MM.1S (cell line): Measurements from ENCODE around the gene CCDC187.

Experiments used
- DNase-seq: peaks from one replicate; pipeline ENCODE4 v3.0.0-alpha.2; 2015
- H2AFZ ChIP-seq: fragments of 300-600 bp; sonication (generic); 2 replicates; pipeline ENCODE4 v1.6.0; 2016; ENCODE audit warnings: antibody characterized with exemption, low read length
- H3F3A ChIP-seq: fragments of 300-600 bp; sonication (generic); 2 replicates; pipeline ENCODE4 v1.6.1; 2016; ENCODE audit warnings: mild to moderate bottlenecking, antibody characterized with exemption, low read length, moderate library complexity, mixed read lengths; ENCODE audit not compliant: insufficient read depth
- H3K27ac ChIP-seq: fragments of 300-600 bp; sonication (generic); 2 replicates; pipeline ENCODE4 v1.5.1; 2016; ENCODE audit warnings: mild to moderate bottlenecking, low read length
- H3K27me3 ChIP-seq: fragments of 300-600 bp; sonication (generic); replicated peaks from 2 replicates; pipeline ENCODE4 v1.6.0; 2016; ENCODE audit warnings: low read length; ENCODE audit not compliant: insufficient read depth
- H3K36me3 ChIP-seq: fragments of 300-600 bp; sonication (generic); replicated peaks from 2 replicates; pipeline ENCODE4 v1.6.1; 2016; ENCODE audit warnings: mild to moderate bottlenecking, low read length, mixed read lengths; ENCODE audit not compliant: insufficient read depth
- H3K4me1 ChIP-seq: fragments of 300-600 bp; sonication (generic); 2 replicates; pipeline ENCODE4 v1.6.1; 2016; ENCODE audit warnings: low read length, mixed read lengths
- H3K4me2 ChIP-seq: fragments of 300-600 bp; sonication (generic); 2 replicates; pipeline ENCODE4 v1.6.0; 2016; ENCODE audit warnings: low read depth, low read length
- H3K4me3 ChIP-seq: fragments of 300-600 bp; sonication (generic); 2 replicates; pipeline ENCODE4 v1.5.1; 2016; ENCODE audit warnings: low read length, mixed read lengths
- H3K79me2 ChIP-seq: fragments of 300-600 bp; sonication (generic); 2 replicates; pipeline ENCODE4 v1.6.1; 2016; ENCODE audit warnings: mixed run types, low read length, mixed read lengths
- H3K9ac ChIP-seq: fragments of 300-600 bp; sonication (generic); 2 replicates; pipeline ENCODE4 v1.6.1; 2016; ENCODE audit warnings: low read length, mixed read lengths
- H3K9me2 ChIP-seq: fragments of 300-600 bp; sonication (generic); replicated peaks from 2 replicates; pipeline ENCODE4 v1.6.1; 2016; ENCODE audit warnings: mild to moderate bottlenecking, low read length, mixed read lengths; ENCODE audit not compliant: insufficient read depth
- H3K9me3 ChIP-seq: fragments of 300-600 bp; sonication (generic); replicated peaks from 2 replicates; pipeline ENCODE4 v1.6.1; 2016; ENCODE audit warnings: mild to moderate bottlenecking, low read length, mixed read lengths; ENCODE audit not compliant: insufficient read depth
- H4K20me1 ChIP-seq: fragments of 300-600 bp; sonication (generic); 2 replicates; pipeline ENCODE4 v1.6.1; 2016; ENCODE audit warnings: mild to moderate bottlenecking, low read length, moderate library complexity, mixed read lengths; ENCODE audit not compliant: insufficient read depth
- EZH2 ChIP-seq: fragments of 300-600 bp; sonication (generic); optimal IDR thresholded peaks from 2 replicates; pipeline ENCODE3; 2017; ENCODE audit warnings: low read depth, mild to moderate bottlenecking, antibody characterized with exemption, low read length, mixed read lengths
- EZH2phosphoT487 ChIP-seq: fragments of 300-600 bp; sonication (generic); IDR thresholded peaks from 2 replicates; pipeline ENCODE4 v1.6.1; 2018; ENCODE audit warnings: antibody characterized with exemption, low read length
- TF ChIP-seq, protein P1 (sequence below): fragments of 300-600 bp; sonication (generic); IDR thresholded peaks from 2 replicates; pipeline ENCODE4 v1.5.1; 2016; ENCODE audit warnings: antibody characterized with exemption, low read length, mixed read lengths

Gene CCDC187

DNA sequence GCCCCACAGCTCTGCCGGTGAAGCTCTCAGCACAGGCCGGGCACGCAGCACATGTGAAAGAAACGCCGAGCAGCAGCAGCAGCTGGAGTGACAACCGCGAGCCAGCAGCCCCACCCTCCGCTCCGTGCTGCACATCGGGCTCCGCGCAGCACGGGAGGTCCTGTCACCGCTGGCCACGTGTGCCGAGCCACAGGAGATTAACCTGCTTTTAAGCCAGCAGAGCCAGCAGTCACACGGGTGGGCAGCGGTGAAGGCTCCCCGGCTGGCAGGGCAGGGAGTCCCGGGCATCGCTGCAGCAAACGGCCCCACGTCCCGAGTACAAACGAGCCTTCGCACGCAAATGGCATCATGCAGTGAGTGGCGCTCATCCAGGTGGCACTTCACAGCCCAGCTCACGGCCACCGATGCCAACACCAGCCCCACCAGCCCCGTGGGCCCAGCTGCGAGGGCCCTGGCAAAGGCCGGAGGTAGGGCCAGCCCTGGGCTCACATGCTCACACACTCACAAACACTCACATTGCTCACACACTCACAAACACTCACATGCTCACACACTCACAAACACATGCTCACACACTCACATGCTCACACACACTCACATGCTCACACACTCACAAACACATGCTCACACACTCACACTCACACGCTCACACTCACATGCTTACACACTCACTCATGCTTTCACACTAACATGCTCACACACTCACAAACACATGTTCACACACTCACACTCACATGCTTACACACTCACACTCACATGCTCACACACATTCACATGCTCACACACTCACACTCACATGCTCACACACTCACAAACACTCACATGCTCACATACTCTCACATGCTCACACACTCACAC is 11.1 kb downstream of the CCDC187 start:
- Histone ChIP-seq H3K9me2 (no peaks in the 10 kb centered on the region), H3K27ac (no peak overlapping the region), H3K9ac (no peak overlapping the region), H3F3A (peaks cover 13% of the 10 kb centered on the region), H3K9me3 (no peaks in the 10 kb centered on the region), H3K4me1 (peaks cover 11% of the 10 kb centered on the region; the same call in 1 of the 2 replicates), H3K4me2 (no peak overlapping the region), H3K27me3 (peaks cover 58% of the 10 kb centered on the region), H2AFZ (no peak overlapping the region), H3K79me2 (no peaks in the 10 kb centered on the region), H4K20me1 (no peaks in the 10 kb centered on the region), H3K36me3 (no peaks in the 10 kb centered on the region), H3K4me3 (no peak overlapping the region)
- DNase-seq: no peak
- TF ChIP-seq EZH2phosphoT487: no peak
- TF ChIP-seq, protein P1, sequence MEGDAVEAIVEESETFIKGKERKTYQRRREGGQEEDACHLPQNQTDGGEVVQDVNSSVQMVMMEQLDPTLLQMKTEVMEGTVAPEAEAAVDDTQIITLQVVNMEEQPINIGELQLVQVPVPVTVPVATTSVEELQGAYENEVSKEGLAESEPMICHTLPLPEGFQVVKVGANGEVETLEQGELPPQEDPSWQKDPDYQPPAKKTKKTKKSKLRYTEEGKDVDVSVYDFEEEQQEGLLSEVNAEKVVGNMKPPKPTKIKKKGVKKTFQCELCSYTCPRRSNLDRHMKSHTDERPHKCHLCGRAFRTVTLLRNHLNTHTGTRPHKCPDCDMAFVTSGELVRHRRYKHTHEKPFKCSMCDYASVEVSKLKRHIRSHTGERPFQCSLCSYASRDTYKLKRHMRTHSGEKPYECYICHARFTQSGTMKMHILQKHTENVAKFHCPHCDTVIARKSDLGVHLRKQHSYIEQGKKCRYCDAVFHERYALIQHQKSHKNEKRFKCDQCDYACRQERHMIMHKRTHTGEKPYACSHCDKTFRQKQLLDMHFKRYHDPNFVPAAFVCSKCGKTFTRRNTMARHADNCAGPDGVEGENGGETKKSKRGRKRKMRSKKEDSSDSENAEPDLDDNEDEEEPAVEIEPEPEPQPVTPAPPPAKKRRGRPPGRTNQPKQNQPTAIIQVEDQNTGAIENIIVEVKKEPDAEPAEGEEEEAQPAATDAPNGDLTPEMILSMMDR: no peak
- no peak for TF ChIP-seq EZH2

DNA sequence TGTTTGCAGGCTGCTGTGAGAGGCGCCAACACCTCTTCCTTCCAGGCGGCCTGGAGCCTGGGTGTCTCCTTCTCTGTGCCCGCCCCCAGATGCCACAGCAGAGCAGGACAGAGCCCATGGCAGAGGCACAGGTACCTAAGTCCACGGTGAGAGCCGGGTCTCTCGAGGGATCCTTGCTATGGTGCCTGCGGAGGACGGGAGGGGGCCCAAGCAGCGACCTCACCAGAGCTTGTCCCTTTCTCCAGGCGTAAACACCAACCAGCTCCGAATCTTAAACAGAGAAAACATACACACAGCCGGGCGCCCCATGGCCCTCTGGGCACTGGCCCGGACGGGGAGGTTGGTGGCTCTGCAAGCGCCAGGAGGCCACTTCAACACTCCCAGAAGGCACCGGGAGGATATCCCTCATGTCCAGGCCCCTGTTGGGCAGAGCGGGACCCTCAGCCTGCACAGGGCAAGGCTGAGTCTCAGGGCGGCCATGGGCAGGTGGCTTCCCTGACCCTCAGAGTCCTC is 11.8 kb downstream of the CCDC187 start:
- Histone ChIP-seq H3K27me3 (peaks cover 65% of the 10 kb centered on the region), H4K20me1 (no peaks in the 10 kb centered on the region), H3K9me3 (no peaks in the 10 kb centered on the region), H3F3A (peaks cover 8% of the 10 kb centered on the region), H3K4me2 (no peak overlapping the region), H3K9me2 (no peaks in the 10 kb centered on the region), H3K79me2 (no peaks in the 10 kb centered on the region), H3K4me1 (peaks cover 11% of the 10 kb centered on the region; the same call in 1 of the 2 replicates), H3K27ac (no peak overlapping the region), H3K9ac (no peak overlapping the region), H3K4me3 (no peak overlapping the region), H2AFZ (no peak overlapping the region), H3K36me3 (no peaks in the 10 kb centered on the region)
- no peak for DNase-seq
- TF ChIP-seq, protein P1: no peak

DNA sequence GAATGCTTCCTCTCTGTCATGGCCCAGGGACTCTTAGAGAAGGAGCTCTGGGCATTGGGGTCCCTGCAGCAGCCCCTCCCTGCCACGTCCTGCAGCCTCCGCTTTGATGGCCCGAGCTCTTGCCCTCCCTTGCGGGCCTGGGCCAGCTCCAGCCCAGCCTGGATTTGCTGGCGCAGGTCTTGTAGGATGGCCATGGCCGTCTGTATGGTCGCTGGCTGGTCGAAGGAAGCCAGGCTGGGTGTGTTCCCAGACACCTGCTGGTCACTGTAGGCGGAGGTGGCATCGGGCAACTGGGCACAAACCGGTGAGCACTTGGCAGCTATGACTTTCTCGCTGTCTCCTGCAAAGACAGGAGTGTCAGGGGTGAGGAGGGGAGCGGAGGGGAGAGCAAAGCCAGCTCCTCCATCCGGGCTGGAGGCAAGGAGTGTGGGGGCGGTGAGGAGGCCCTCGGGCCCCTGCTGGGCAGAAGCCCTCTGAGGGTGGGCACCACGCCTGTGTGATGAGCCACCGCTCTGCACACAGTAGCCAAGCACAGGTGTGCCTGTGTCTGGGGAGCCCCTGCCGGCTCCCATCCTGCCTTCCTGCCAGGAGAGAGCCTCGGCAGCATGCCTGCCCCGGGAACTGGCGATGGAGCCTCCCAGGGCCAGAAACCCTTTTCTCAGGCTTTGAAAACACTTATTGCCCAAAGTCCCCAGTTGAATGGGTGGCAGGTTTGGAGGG is 12.4 kb downstream of the CCDC187 start:
- H3K4me2 ChIP-seq: no peak overlapping the region
- H3K4me3 ChIP-seq: no peak overlapping the region
- H3K9ac ChIP-seq: no peak overlapping the region
- H3K27ac ChIP-seq: no peak overlapping the region
- no peak overlapping the region for H2AFZ ChIP-seq
- DNase-seq: no peak
- no peaks in the 10 kb centered on the region for H4K20me1 ChIP-seq
- H3F3A ChIP-seq: peaks cover 2% of the 10 kb centered on the region; the same call in 1 of the 2 replicates
- no peaks in the 10 kb centered on the region for H3K36me3 ChIP-seq
- H3K9me3 ChIP-seq: no peaks in the 10 kb centered on the region
- no peaks in the 10 kb centered on the region for H3K79me2 ChIP-seq
- no peaks in the 10 kb centered on the region for H3K9me2 ChIP-seq
- peaks cover 70% of the 10 kb centered on the region for H3K27me3 ChIP-seq
- peaks cover 5% of the 10 kb centered on the region; the same call in 1 of the 2 replicates for H3K4me1 ChIP-seq
- no peak for TF ChIP-seq EZH2
- TF ChIP-seq EZH2phosphoT487: no peak
- TF ChIP-seq, protein P1: no peak
